ENCODE measurements around the gene CRAMP1.
"Not testable (repeated sequence)": the region's sequence is repeated elsewhere in the genome, so short reads cannot be mapped to it uniquely, and the experiment has no call there.

CRAMP1 gene

GRCh38 chr16:1688807-1689560, 76.8 kb downstream of the CRAMP1 start:
- peak; percentile 96 for FAIRE-seq

DNA sequence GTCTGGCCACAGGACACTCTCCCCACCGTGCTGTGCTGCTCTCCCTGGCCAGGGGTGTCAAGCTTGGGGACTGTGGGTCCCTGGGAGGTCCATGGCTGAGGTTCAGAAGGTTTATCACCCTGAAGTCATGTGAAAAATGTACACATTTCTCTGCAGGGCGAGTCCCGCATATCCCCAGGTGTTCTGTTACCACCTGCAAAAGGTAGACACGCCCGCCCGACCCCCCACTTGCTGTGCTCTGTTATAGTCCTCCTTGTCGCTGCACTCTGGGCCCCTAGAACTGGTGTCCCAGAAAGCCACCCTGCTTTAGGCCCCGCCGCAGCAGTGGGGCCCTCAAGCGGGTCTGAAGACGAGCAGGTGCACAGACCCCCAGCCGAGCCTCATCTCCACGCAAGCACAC, 77.7 kb downstream of the CRAMP1 start:
- FAIRE-seq = no peak

GRCh38 chr16:1690810-1691209, 78.7 kb downstream of the CRAMP1 start:
- FAIRE-seq = no peak

DNA sequence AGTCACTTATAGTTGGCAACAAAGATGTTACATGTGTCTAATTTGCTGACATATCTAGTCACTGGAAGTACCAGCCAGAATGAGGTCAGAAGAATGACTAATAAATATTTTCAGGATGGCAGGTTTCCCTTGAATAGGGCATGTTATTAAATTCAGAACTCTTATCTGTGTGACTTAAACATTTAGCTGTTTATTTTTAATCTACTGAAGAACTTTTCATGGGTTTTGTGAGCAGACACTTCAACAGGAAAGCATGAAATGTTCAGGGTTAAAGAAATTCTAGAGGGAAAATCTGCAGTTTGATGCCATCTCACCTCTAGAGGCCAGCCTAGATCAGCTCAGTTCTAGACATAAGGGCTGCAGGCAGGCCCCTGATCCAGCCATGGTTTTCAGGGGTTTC, 79.1 kb downstream of the CRAMP1 start:
- FAIRE-seq = no peak

- no peak for FAIRE-seq
Measured at GRCh38 chr16:1691956-1692355, 79.8 kb downstream of the CRAMP1 start.

DNA sequence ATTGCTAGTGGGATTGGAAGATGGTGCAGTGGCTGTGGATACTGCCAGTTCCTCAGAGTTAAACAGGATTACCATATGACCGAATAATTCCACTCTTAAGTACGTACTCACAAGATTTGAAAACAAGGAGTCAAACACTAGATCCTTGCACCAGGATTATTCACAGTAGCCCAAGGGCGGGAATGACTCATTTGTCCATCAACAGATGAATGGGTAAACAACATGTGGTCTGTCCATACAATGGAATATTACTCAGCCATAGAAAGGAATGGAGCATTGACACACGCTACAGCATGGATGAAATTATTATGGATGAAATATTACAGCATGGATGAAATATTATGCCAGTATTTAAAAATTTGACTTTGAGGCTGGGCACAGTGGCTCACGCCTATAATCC, 84.7 kb downstream of the CRAMP1 start:
- no peak for FAIRE-seq

DNA sequence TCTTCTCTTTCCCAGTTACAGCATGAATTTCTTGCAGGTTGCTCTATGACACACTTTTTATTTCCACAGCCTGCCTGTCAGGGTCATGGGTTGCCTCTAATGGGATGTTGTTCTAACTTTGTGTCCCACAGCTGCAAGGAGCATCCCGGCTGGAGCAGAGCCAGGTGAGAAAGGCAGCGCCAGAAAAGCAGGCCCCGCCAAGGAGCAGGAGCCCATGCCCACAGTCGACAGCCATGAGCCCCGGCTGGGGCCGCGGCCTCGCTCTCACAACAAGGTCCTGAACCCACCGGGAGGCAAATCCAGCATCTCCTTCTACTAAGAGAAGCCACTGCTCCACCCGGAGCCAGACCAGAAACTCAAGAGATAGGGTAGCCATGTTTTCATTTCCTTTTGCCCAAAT, 86.5 kb downstream of the CRAMP1 start:
- no peak for FAIRE-seq

DNA sequence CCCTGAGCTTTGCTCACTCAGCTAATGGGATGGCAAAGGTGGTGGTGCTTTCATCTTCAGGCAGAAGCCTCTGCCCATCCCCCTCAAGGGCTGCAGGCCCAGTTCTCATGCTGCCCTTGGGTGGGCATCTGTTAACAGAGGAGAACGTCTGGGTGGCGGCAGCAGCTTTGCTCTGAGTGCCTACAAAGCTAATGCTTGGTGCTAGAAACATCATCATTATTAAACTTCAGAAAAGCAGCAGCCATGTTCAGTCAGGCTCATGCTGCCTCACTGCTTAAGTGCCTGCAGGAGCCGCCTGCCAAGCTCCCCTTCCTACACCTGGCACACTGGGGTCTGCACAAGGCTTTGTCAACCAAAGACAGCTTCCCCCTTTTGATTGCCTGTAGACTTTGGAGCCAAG, 88.1 kb downstream of the CRAMP1 start:
- no peak for FAIRE-seq

DNA sequence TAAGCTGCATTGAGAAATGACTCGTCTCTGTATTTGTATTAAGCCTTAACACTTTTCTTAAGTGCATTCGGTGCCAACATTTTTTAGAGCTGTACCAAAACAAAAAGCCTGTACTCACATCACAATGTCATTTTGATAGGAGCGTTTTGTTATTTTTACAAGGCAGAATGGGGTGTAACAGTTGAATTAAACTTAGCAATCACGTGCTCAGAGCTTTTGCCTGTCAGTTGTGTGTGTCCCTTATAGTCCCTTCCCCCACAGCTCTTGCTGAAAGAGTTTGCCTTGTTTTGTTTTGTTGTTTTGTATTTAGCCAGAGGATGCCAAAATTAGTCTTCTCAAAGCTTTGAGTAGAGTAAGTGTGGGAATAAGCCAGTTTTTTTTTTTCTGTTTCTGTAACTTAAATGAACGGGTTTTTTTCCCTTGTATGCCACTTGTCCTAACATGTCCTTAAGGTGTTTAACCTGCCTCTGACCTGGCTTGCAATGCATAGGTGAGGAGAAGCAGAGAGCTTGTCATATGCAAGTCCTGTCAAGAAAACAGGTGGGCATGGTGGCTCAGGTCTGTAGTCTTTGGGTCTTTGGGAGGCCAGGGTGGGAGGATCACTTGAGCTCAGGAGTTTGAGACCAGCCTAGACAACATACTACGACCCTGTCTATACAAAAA, 89.2 kb downstream of the CRAMP1 start:
- FAIRE-seq = no peak

DNA sequence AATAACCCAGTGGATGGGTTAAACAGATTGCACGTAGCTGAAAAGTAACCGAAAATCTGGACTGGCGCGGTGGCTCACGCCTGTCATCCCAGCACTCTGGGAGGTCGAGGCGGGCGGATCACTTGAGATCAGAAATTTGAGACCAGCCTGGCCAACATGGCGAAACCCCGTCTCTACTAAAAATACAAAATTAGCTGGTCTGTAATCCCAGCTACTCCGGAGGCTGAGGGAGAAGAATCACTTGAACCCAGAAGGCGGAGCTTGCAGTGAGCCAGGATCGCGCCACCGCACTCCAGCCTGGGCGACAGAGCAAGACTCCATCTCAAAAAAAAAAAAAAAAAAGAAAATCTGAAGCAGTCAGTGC, 93.1 kb downstream of the CRAMP1 start:
- FAIRE-seq = not testable (repeated sequence)

- no peak for FAIRE-seq
Measured at GRCh38 chr16:1705688-1706385, 93.7 kb downstream of the CRAMP1 start, which contains the start of gene MAPK8IP3. Gene MAPK8IP3 (plus strand): TSS chr16:1706195. CDS start chr16:1706340, 145 bp downstream.

GRCh38 chr16:1706386-1707192, 94.4 kb downstream of the CRAMP1 start:
- FAIRE-seq = no peak

DNA sequence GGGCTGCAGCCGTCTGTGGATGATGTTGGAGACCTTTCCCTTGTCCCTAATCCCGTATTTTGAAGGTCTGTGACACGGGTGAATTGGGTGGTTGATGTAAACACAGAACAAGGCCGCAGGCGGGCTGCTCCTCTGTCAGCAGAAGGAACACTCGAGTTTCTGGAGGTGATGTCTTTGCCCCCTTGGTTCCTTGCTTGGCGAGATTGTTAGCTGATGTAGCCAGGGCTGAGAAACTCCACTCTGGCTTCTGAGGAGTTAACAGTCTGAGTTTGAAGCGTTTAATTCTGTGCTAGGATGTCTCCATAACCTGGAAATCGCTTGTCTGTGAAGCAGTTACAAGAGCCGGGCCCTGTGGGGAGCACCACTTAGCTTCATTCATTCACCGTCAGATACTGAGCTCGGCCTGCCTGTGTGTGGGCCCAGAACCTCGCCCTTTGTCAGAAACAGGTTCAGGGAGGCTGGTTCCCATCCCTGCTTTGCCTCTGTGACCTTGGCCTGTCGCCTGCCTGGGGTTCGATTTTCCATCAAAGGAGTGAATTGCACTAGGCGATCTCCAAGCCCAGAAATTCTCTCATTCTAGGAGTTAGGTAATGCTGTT, 95.1 kb downstream of the CRAMP1 start:
- FAIRE-seq = no peak

DNA sequence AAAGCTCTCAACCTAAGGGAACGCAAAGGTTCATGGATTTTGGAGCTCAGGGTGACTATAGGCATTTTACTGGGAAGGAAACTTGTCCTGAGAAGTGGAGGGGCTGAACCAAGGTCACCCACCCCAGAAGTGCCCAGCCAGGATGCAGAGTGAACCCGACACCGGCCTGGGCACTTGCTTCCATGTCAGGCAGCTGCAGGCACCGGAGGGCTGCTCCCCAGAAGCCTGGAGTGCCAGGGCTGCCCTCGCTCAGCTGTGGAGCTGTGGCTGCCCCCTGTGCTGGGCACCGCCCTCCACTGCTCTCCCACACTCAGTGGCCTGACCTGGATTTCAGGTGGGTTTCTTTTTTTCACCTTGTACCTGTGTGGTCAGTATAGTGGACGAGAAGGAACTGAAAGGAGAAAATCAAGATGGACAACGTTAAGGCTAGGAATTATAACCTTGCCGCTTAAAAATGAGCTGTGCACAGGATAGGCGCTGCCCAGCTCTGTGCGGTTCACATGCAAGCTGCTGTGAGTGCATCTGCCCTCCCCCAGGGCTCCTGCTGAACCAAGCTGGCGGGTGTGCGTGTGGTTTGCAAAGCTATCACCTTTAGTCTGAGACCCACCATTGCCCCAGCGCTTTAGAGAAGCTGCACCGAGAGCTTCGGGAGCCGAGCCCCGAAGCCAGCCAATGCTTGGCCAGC, 96.1 kb downstream of the CRAMP1 start:
- FAIRE-seq = no peak

DNA sequence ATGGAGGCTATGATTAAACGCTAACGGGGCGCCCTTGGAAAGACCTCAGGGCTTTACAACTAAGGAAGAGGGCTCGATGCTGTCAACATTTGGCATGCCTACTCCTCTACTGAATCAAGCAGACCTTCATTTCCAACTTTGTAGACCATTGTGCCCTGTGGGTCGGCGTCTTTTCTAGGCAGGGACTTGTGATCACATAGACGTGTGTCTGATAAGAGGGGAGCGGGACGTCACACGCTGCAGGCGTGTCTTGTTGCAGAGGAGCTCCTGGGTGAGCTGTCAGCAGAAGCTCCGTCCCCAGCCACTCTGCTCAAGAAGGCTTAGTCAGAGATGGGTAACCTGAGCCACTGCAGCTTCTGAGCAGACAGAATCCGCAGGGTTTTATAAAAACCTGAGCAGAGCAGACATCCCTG, 96.6 kb downstream of the CRAMP1 start:
- no peak for FAIRE-seq

DNA sequence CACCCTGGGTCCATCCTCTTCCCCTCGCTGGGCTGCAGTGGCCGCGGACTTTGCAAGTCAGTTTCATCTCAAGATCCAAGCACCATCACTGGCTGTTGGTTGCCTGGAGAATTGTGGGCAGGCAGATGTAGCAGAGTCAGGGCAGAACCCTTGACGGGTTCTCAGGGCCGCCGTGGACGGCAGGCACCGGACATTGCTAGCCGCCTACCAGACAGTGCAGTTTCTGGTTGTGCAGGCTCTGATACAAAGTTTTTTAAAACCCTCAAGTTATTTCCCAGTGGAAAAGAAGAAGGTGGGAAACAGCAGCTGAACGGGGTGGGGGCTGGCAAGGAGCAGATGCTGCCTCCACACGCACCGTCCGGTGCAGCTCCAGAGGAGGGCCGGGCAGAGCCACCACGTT, 97.2 kb downstream of the CRAMP1 start:
- no peak for FAIRE-seq

DNA sequence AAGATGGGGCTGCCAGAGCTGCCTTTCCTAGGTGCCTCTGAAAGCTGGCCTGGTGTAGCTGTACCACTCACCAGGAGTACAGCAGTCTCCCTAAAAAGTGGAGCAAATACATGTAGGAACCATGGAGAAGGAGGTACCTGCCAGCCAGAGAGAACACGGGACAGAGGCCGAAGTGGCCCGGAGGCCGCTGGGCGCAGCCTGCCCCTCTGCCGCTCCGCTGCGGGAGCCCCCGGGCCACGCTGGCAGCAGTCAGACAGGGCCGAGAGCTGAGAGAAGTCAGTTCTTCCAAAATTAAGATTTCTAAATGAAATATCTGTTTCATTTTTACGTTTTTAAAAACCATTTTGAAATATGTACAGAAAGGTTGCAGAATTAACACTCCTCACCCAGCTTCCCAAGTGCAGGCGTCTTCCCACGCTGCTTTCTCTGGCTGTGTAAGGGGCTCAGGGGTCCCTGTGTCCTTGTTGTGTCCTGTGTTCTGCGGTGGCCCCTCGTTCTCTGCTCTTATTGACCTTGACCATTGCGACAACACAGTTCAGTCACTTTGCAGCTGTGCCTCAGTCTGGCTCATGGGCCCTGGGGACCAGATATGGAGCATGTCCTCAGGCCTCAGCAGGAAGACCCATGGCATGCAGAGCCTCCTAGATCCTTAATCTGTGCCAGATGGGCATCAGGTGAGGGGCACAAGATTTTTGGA, 98.8 kb downstream of the CRAMP1 start:
- no peak for FAIRE-seq

GRCh38 chr16:1712791-1713261, 100.7 kb downstream of the CRAMP1 start:
- no peak for FAIRE-seq

DNA sequence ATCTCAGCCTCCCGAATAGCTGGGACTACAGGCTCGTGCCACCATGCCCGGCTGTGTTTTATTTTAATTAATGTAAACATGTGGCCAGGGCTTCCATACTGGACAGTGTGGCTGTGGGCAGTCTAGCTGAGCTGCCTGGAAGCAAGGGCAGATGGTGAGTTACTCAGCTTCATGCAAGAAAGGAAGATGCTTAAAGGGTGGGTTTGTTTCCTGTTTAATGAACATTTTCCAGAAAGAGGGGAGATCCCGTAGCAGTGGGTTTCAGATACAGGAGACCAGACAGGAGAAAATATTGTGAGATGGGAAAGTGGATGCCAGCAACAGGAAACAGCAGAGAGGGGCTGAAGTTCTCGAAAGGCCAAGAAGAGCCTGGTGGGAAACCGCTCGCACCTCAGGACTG, 101.2 kb downstream of the CRAMP1 start:
- FAIRE-seq = no peak

- FAIRE-seq = no peak
Measured at GRCh38 chr16:1713933-1714332, 101.8 kb downstream of the CRAMP1 start.

DNA sequence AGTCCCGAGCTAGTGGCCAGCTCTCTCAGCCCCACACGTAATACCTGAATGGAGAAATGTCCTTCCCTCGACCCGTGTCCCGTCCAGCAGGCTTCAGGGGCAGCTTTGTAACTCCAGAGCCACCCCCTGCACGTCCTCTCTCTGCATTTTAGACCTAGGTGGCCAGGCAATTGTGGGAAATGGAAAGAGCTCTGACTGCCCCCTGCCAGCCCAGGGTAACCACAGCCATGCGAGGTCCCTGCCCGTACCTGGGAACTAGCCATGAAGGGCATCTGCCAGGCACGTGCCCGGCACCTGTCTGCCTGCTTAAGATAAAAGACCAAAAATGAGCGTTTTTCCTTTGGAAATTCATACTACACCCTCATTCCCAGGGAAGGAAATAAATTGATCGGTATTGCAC, 103.1 kb downstream of the CRAMP1 start:
- FAIRE-seq = no peak
